Aorta (tissue), 5 donors: ENCODE data around the gene TULP4. TPM values are rescaled to one million over a fixed set of nuclear protein-coding genes. Genes with fewer than 3 reads are reported as not detected.
"Not testable (repeated sequence)": the region's sequence is repeated elsewhere in the genome, so short reads cannot be mapped to it uniquely, and the experiment has no call there.

Experiments used
- ATAC-seq: fragments of 200-7000 bp; cut with Tn5 transposase; one replicate; pipeline ENCODE4 v1.9.1; 2022; ENCODE audit warnings: moderate library complexity; ENCODE audit not compliant: low FRiP score
- DNase-seq, 2 donors: peaks; one replicate each; pipeline ENCODE4 v3.0.0-alpha.2; 2020
- H3K27ac ChIP-seq, 2 donors: one replicate each; pipeline ENCODE4 v1.5.1; 2013; ENCODE audit warnings: low read length in 2 of 2, mild to moderate bottlenecking in 2 of 2, moderate library complexity in 2 of 2, control low read depth in 1 of 2, inconsistent platforms in 1 of 2, low read depth in 1 of 2
- H3K27me3 ChIP-seq, 2 donors: one replicate each; pipeline ENCODE4 v1.6.1; 2013; ENCODE audit warnings: control low read depth in 1 of 2, low read length in 1 of 2, mild to moderate bottlenecking in 1 of 2, moderate library complexity in 1 of 2; ENCODE audit not compliant: insufficient read depth in 2 of 2, control insufficient read depth in 1 of 2
- H3K36me3 ChIP-seq, 2 donors: one replicate each; pipeline ENCODE4 v1.6.1; 2013; ENCODE audit warnings: control low read depth in 1 of 2, low read length in 1 of 2, mild to moderate bottlenecking in 1 of 2; ENCODE audit not compliant: insufficient read depth in 2 of 2, control insufficient read depth in 1 of 2
- H3K4me1 ChIP-seq, 2 donors: one replicate each; pipeline ENCODE4 v1.6.1; 2013; ENCODE audit warnings: low read length in 2 of 2, control low read depth in 1 of 2, mild to moderate bottlenecking in 1 of 2, moderate library complexity in 1 of 2; ENCODE audit not compliant: insufficient read depth in 2 of 2, control insufficient read depth in 1 of 2
- H3K4me3 ChIP-seq, 2 donors: one replicate each; pipeline ENCODE4 v1.5.1; 2013; ENCODE audit warnings: low read length in 2 of 2, control low read depth in 1 of 2, mild to moderate bottlenecking in 1 of 2
- H3K9me3 ChIP-seq: one replicate; pipeline ENCODE4 v1.6.1; 2013; ENCODE audit warnings: mild to moderate bottlenecking, low read length; ENCODE audit not compliant: control insufficient read depth
- WGBS, 2 donors: extraction: QIAGEN DNeasy Blood & Tissue Kit; methylation state at CpG; one replicate each; pipeline ENCODE4 v1.1.7; 2013; 5-methylcytosine and 5-hydroxymethylcytosine counted together
- intact Hi-C, 2 donors: fragments of 100-400 bp; cut with DNase I; formaldehyde crosslinking; loops; one replicate each; pipeline versions ENCODE4 v1.14.2 to v1.15.0; 2022
- polyA plus RNA-seq, 2 donors: library from polyadenylated mRNA; stranded (reverse); fragments of 200-250 nt; gene quantifications; one replicate each; pipeline ENCODE4 v1.2.3, GENCODE V29; 2013
- total RNA-seq, 2 donors: library from RNA; stranded (reverse); fragmentation: NEBNext Ultra II Directional; extraction: Animal tissue kit (Norgen Biotek cat#: 25700); gene quantifications; one replicate each; pipeline ENCODE4 v1.2.1, GENCODE V29; 2021
- donor health status: healthy with polysubstance abuse.
- donor health status: Bipolar disorder and iron deficiency.
- donor health status: DM: no; HTN: no; CAD: no.
- donor health status: DM: no; HTN: no; CAD: no.
- donor health status: DM: yes; HTN: yes; CAD: no.

Gene TULP4
- total and polyA plus RNA-seq, 4 donors, result 2.4 to 86.1 (median 40.0) TPM

DNA sequence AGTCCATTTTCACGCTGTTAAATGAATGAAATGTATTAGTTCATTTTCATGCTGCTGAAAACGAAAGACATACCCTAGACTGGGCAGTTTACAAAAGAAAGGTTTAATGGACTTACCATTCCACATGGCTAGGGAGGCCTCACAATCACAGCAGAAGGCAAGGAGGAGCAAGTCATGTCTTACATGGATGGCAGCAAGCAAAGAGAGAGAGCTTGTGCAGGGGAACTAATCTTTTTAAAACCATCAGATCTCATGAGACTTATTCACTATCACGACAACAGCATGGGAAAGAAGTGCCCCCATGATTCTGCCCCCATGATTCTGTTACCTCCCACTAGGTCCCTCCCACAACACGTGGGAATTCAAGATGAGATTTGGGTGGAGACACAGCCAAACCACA, 79.7 kb downstream of the TULP4 start:
- ATAC-seq, DNase-seq, H3K9me3 ChIP-seq, H3K4me3 ChIP-seq, H3K27me3 ChIP-seq, H3K36me3 ChIP-seq, H3K4me1 ChIP-seq, H3K27ac ChIP-seq, intact Hi-C loops: not testable (repeated sequence)
- 94 to 96% methylated on average over 4 of the region's 4 CpGs for WGBS, 2 donors

DNA sequence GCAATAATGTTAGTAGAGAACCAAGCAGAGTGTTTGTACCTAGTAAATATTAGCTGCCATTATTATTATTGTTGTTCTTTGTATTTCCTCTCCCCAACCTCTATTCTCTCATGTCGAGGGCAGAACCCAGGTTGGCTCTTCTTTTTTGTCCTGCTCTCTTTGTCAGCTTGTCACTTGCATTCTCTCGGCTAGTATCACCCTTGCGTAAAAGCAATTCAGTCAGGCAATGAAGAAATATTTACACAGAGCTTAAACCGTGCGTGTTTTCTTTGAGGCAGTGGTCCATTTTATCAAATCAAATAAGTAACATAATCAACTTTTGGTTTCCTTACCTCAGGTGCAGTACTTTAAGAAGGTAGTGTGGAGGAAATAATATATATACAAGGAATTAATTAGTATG, 83.9 kb downstream of the TULP4 start:
- intact Hi-C loops, result no loop called here
- Histone ChIP-seq H3K36me3 (no peaks in the 10 kb centered on the region), H3K27ac (no peak overlapping the region), H3K27me3 (no peaks in the 10 kb centered on the region), H3K9me3 (no peaks in the 10 kb centered on the region), H3K4me1 (no peaks in the 10 kb centered on the region), H3K4me3 (no peak overlapping the region)
- no peak for ATAC-seq
- WGBS, 2 donors, result 66 to 71% methylated on average over 5 of the region's 5 CpGs
- no peak for DNase-seq

DNA sequence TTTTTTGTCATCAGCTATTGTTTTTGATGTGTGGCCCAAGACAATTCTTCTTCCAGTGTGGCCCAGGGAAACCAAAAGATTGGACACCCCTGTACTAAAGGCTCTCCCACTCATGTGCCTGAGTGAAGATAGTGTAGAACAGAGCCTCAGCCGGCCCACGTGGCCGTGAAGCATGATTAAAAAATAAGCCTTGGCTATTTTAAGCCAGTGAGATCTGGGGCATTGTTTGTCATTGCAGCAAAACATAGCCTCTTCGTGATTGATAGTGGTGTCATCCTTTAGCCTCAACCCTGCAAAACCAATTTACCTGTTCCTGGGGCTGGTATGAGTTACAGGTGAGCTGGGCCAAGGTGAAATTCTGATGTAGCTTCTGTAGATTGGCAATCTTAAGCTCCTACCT, 85.3 kb downstream of the TULP4 start:
- no peak for ATAC-seq
- Histone ChIP-seq H3K4me3 (no peak overlapping the region), H3K36me3 (no peaks in the 10 kb centered on the region), H3K27me3 (no peaks in the 10 kb centered on the region), H3K9me3 (no peaks in the 10 kb centered on the region), H3K4me1 (no peaks in the 10 kb centered on the region), H3K27ac (no peak overlapping the region)
- intact Hi-C loops, result no loop called here
- 91 to 92% methylated on average over 4 of the region's 4 CpGs for WGBS, 2 donors
- no peak for DNase-seq

DNA sequence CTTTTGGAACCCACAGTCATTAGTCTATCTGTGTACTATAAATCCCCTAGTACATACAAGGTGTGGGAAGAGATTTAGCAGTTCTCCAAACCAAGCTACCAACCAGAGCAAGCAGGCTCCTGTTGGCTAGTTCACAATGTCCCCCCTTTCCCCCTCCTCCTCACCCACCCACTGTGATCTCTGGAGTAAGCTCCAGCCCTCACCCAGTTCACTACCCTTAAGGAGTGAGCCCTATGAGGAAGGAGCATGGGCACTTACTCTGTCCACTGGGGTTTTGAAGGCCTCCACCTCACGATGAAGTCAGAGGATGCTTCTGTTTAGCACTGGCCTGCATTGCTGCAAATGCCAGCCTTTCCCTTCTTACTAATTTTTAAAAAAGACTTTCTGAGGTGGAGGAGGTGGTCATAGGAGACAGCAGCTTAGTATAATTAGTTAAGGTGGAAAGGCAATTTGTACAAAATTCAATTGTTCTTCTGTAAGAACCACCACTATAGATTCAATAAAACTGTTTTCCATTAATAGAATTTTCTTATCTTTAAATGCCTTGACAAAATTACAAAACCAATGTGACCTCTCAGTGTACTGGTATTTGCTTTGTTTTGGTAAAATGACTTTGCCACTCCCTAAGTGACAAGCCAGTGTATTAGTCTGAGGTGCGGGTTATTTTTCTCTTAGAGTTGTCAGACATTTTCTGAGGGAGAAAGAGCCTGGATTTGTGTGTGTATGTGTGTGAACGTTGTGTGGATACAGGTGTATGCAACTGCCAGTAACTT, 86.2 kb downstream of the TULP4 start:
- ATAC-seq (no peak), DNase-seq (no peak)
- H3K4me3 ChIP-seq, result no peak overlapping the region
- no peaks in the 10 kb centered on the region for H3K27me3 ChIP-seq
- H3K9me3 ChIP-seq, result no peaks in the 10 kb centered on the region
- H3K4me1 ChIP-seq, result no peaks in the 10 kb centered on the region
- no peaks in the 10 kb centered on the region for H3K36me3 ChIP-seq
- no peak overlapping the region for H3K27ac ChIP-seq
- 50 to 54% methylated on average over 3 of the region's 3 CpGs for WGBS, 2 donors
- intact Hi-C loops, result no loop called here

DNA sequence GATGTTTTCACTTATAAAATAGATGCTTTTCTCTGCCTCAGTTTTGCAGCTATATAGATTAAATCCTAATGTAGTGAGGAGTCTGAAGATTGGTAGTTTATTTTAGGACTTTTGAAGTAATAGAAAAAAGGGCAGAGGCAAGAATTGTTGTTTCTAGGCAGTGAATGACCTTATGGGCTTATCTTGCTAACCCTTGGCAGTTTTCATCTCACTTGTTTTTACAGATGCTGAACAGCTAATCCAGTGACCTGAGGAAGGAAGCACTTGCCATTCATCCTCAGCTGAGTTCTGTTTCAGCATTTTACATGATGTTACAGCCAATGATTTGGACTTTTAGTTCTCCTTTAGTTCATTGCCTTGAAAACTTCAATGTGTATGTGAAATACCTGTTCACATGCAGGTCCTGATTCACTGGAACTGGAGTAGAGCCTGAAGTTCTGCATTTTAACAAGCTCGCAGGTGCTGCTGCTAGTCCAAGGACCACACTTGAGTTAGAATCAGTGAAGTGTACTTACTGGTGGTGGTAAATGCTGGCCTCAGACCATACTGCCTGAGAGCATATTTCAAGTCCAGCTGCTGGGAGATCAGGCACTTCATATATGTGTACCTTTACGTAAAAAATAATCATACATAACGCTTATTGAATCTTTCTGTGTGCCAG, 86.9 kb downstream of the TULP4 start:
- DNase-seq (no peak), ATAC-seq (no peak)
- Histone ChIP-seq H3K4me1 (no peaks in the 10 kb centered on the region), H3K9me3 (no peaks in the 10 kb centered on the region), H3K27me3 (no peaks in the 10 kb centered on the region), H3K27ac (no peak overlapping the region), H3K4me3 (no peak overlapping the region), H3K36me3 (no peaks in the 10 kb centered on the region)
- intact Hi-C loops, result no loop called here
- 89 to 93% methylated on average over 3 of the region's 3 CpGs for WGBS, 2 donors

DNA sequence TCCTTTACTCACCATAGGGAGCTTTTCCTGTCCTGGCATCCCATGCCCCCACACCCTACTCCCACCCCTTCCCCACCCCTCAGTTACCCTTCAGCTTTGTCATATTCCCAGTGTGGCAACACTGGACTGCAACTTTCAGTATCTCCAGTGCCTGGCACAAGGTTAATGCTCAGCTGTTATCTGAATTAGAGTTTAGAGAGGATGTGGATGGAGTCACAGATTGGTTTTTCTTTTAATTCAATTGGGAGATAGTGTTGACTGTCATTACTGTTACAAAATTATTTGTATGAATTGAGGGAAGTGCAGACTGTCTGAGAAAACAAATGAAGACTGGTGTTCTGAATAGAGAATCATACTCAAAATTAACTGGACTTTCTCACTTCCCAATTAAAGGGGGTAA, 89.9 kb downstream of the TULP4 start:
- intact Hi-C loops, result no loop called here
- Histone ChIP-seq H3K27me3 (no peaks in the 10 kb centered on the region), H3K4me3 (no peak overlapping the region), H3K9me3 (no peaks in the 10 kb centered on the region), H3K27ac (no peak overlapping the region), H3K36me3 (no peaks in the 10 kb centered on the region), H3K4me1 (peaks cover 0 to 2% of the 10 kb centered on the region in 2 donors)
- no peak for ATAC-seq
- DNase-seq, result no peak

DNA sequence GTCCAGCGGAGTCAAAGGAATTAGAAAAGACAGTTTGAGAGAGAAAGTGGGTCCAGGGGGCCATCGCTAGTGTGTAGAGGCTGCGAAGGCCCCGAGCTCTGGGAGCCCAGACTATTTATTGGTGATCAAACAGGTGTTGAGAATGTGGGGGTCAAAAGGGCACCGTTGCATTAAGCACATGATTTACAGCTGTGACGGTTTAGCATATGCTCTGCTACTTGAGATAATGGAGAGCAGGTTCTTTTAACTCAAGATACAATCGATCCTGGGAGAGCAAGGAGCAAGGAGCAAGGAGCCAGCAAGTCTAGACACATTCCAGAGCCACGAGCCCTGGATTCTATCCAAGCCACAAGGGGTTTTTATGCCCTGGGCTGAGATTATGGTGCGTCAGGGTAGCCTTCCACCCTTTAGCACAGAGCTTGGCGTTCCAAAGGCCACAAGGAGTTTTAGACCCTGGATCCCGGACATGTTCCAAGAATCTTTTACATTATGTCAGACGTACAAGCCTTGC, 93.1 kb downstream of the TULP4 start:
- H3K9me3 ChIP-seq, H3K27me3 ChIP-seq, H3K27ac ChIP-seq, H3K4me1 ChIP-seq, ATAC-seq, H3K36me3 ChIP-seq, intact Hi-C loops, H3K4me3 ChIP-seq, DNase-seq: not testable (repeated sequence)
- 46 to 49% methylated on average over 12 of the region's 12 CpGs for WGBS, 2 donors

DNA sequence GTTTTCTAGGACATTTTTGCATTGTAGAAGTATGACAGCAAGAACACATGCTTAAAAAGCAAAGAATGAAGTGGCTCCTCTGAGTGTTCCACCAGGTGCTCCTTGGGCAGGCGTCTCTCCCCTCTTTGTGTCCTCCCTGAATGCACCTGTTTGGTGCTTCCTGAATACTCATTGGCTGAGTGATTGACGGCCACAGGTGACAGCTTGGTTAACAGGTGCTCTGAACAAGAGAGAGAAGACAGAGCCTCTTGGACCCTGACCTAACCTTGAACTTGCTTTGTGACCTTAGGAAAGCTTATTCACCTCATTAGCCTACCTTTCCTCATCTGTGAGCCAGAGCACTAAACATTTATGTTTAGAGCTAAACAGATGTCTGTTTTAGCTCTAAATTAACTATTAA, 93.7 kb downstream of the TULP4 start:
- no peak for ATAC-seq
- H3K4me3 ChIP-seq, result no peak overlapping the region
- H3K9me3 ChIP-seq, result no peaks in the 10 kb centered on the region
- no peaks in the 10 kb centered on the region for H3K27me3 ChIP-seq
- no peaks in the 10 kb centered on the region for H3K36me3 ChIP-seq
- H3K4me1 ChIP-seq, result peaks cover 2% of the 10 kb centered on the region in 2 donors
- 96% methylated on average over 2 of the region's 2 CpGs for WGBS, 2 donors
- H3K27ac ChIP-seq, result no peak overlapping the region
- intact Hi-C loops, result no loop called here
- DNase-seq, result no peak

DNA sequence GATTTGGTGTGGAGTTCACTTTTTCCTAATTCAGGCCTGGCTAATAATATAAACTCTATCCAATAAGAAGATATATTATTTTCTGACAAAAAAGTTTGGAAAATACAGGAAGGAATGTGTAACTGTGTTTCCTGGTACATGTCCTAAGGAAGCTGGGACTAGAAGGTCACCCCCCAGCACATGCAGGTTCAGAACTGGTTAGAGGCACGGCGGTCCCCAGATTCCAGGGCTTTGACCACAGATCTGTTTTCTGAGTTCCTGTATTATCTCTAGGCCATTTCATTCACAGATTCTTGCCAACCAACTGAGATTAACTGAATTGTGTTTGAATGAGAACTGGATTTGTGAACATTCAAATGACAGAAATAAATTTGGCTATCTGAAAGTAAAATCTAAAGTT, 94.5 kb downstream of the TULP4 start:
- Histone ChIP-seq H3K27me3 (no peaks in the 10 kb centered on the region), H3K36me3 (no peaks in the 10 kb centered on the region), H3K4me3 (no peak overlapping the region), H3K27ac (no peak overlapping the region), H3K9me3 (no peaks in the 10 kb centered on the region), H3K4me1 (peaks cover 2% of the 10 kb centered on the region in 2 donors)
- intact Hi-C loops, result no loop called here
- WGBS, 2 donors, result 85 to 86% methylated on average over 2 of the region's 2 CpGs
- ATAC-seq, result no peak
- no peak for DNase-seq
